Mesendoderm (in vitro differentiated cells): ENCODE data around the gene ATP13A5.

Source experiments
- DNase-seq: peaks from one replicate; pipeline ENCODE4 v3.0.0; 2013
- H2AK5ac ChIP-seq: 2 replicates; pipeline ENCODE4 v1.6.1; 2013; ENCODE audit warnings: low read length, inconsistent platforms
- H2BK120ac ChIP-seq: 2 replicates; pipeline ENCODE4 v1.6.1; 2013; ENCODE audit warnings: low read depth, mild to moderate bottlenecking, low read length, moderate library complexity, mixed read lengths
- H2BK15ac ChIP-seq: replicated peaks from 2 replicates; pipeline ENCODE4 v1.6.1; 2013; ENCODE audit warnings: low read depth, mild to moderate bottlenecking, moderate library complexity
- H2BK5ac ChIP-seq: 2 replicates; pipeline ENCODE4 v1.6.1; 2013; ENCODE audit warnings: low read length, inconsistent platforms
- H3K18ac ChIP-seq: 2 replicates; pipeline ENCODE4 v1.6.1; 2013; ENCODE audit warnings: mild to moderate bottlenecking, low read length, mixed read lengths
- H3K23ac ChIP-seq: one replicate; pipeline ENCODE4 v1.6.1; 2013; ENCODE audit warnings: low read length
- H3K27ac ChIP-seq: 2 replicates; pipeline ENCODE4 v1.5.1; 2013; ENCODE audit warnings: low read depth, mild to moderate bottlenecking, inconsistent platforms, low read length, moderate library complexity
- H3K27me3 ChIP-seq: 2 replicates; pipeline ENCODE4 v1.6.1; 2013; ENCODE audit warnings: low read length, control low read depth, mild to moderate bottlenecking, inconsistent platforms; ENCODE audit not compliant: insufficient read depth, poor library complexity
- H3K36me3 ChIP-seq: 2 replicates; pipeline ENCODE4 v1.6.1; 2013; ENCODE audit warnings: low read length, inconsistent platforms; ENCODE audit not compliant: control insufficient read depth, insufficient read depth
- H3K4ac ChIP-seq: one replicate; pipeline ENCODE4 v1.6.1; 2013; ENCODE audit warnings: low read depth, mild to moderate bottlenecking, low read length, moderate library complexity
- H3K4me1 ChIP-seq: 2 replicates; pipeline ENCODE4 v1.6.1; 2013; ENCODE audit warnings: low read depth, low read length, inconsistent platforms; ENCODE audit not compliant: control insufficient read depth
- H3K4me2 ChIP-seq: 2 replicates; pipeline ENCODE4 v1.6.1; 2013; ENCODE audit warnings: low read length
- H3K4me3 ChIP-seq: 2 replicates; pipeline ENCODE4 v1.5.1; 2013; ENCODE audit warnings: mild to moderate bottlenecking, low read length
- H3K56ac ChIP-seq: one replicate; pipeline ENCODE4 v1.6.1; 2013; ENCODE audit warnings: low read length
- H3K79me1 ChIP-seq: 2 replicates; pipeline ENCODE4 v1.6.1; 2013; ENCODE audit warnings: low read length, inconsistent platforms
- H3K79me2 ChIP-seq: 2 replicates; pipeline ENCODE4 v1.6.1; 2013; ENCODE audit warnings: mild to moderate bottlenecking, low read length; ENCODE audit not compliant: control insufficient read depth, insufficient read depth
- H3K9ac ChIP-seq: 2 replicates; pipeline ENCODE4 v1.6.1; 2013; ENCODE audit warnings: low read length, inconsistent platforms
- H4K5ac ChIP-seq: one replicate; pipeline ENCODE4 v1.6.1; 2013; ENCODE audit warnings: low read length
- H4K8ac ChIP-seq: one replicate; pipeline ENCODE4 v1.6.1; 2013; ENCODE audit warnings: low read depth, mild to moderate bottlenecking, control low read depth, low read length, moderate library complexity
- WGBS: extraction: QIAGEN DNeasy Blood & Tissue Kit; methylation state at CpG from one replicate; pipeline ENCODE4 v1.1.7; 2013; ENCODE audit warnings: low lambda C conversion rate, missing lambda C conversion rate; ENCODE audit not compliant: insufficient coverage; ENCODE audit errors: extremely low coverage; 5-methylcytosine and 5-hydroxymethylcytosine counted together

The ATP13A5 gene

DNA sequence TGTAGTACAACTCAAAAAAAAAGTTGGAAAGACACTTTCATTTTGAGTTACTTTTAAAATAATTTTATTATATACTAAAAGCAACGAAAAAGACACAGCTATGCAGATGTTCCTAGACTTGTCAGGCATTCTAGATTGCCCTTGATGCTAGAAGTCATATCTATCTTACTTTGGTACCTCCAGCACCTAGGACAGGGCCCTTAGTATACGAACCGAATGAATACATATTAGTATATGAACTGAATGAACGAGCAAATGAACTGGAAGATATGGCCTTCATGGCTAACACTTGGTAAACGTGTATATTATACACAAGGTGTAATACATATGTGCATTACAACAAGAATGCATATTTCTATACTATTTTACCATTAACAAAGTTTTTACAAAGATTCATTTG is 24.1 kb downstream of the ATP13A5 start:
- H3K79me1 ChIP-seq, result no peaks in the 10 kb centered on the region
- H2BK120ac ChIP-seq, result no peak overlapping the region
- no peak overlapping the region for H2BK5ac ChIP-seq

DNA sequence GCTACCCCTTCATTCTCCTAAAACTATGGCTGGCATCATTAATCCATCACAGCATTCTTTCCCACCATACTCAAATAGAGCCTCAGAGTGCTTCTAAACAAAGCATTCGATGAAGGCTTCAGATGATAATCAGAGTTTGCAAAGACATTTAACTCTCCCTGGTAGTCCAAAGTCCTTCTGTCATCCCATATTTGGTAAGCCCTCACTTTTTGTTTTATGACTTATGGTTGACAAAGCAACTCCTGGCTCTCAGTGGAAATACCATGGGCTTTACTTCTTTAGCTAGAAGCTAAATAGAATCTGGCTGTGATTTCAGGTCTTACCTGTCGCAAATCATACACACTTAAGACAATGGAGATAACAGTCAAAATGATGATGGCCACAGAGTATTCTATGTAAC is 27.8 kb downstream of the ATP13A5 start:
- Histone ChIP-seq H2BK120ac (no peak overlapping the region), H2BK15ac (no peak overlapping the region), H3K79me1 (no peaks in the 10 kb centered on the region), H3K18ac (no peak overlapping the region), H3K4me1 (peaks cover 3% of the 10 kb centered on the region), H2BK5ac (no peak overlapping the region), H3K9ac (no peak overlapping the region), H4K8ac (no peak overlapping the region), H3K56ac (no peak overlapping the region), H3K36me3 (no peaks in the 10 kb centered on the region), H3K27me3 (no peaks in the 10 kb centered on the region), H2AK5ac (no peak overlapping the region), H3K27ac (no peak overlapping the region), H4K5ac (no peak overlapping the region), H3K23ac (no peak overlapping the region), H3K4me3 (no peak overlapping the region), H3K4ac (no peak overlapping the region), H3K4me2 (no peak overlapping the region), H3K79me2 (no peaks in the 10 kb centered on the region)
- no peak for DNase-seq
- no CpG with 5 or more reads among the region's 2 CpGs for WGBS

More for the DNA sequence above, 24.1 kb downstream of the ATP13A5 start:
- Histone ChIP-seq H3K27ac (no peak overlapping the region), H3K18ac (no peak overlapping the region), H3K4me1 (peaks cover 2% of the 10 kb centered on the region), H2BK15ac (no peak overlapping the region), H3K27me3 (no peaks in the 10 kb centered on the region), H3K4me2 (no peak overlapping the region), H2AK5ac (no peak overlapping the region), H3K4me3 (no peak overlapping the region), H3K79me2 (no peaks in the 10 kb centered on the region), H3K56ac (no peak overlapping the region), H3K4ac (no peak overlapping the region), H3K36me3 (no peaks in the 10 kb centered on the region), H3K9ac (no peak overlapping the region), H3K23ac (no peak overlapping the region), H4K8ac (no peak overlapping the region), H4K5ac (no peak overlapping the region)
- no peak for DNase-seq
- no CpG with 5 or more reads among the region's 5 CpGs for WGBS

DNA sequence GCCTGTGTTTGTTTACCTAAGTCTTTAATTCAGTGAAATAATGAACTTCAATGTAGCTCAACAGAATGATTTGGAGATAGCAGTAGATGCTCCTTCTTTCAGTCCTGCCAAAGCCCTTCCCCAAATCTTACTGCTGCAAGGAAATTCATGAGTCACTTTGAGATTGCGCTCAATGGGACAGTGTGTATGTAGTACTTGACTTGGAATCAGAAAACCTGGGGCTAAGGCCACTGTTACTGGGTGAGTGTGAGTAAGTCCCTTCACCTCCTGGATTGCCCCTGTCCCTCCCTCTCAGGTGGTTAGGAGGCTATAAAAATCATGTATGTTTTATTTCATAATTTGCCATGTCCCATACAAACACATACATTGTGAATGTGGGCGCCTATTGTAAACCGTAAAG is 29.9 kb downstream of the ATP13A5 start:
- peaks cover 3% of the 10 kb centered on the region for H3K4me1 ChIP-seq
- H3K4me3 ChIP-seq, result no peak overlapping the region
- H3K18ac ChIP-seq, result no peak overlapping the region
- no peaks in the 10 kb centered on the region for H3K27me3 ChIP-seq
- no peak overlapping the region for H2BK120ac ChIP-seq
- no peak overlapping the region for H3K9ac ChIP-seq
- H2AK5ac ChIP-seq, result no peak overlapping the region
- no peak overlapping the region for H4K8ac ChIP-seq
- no peak overlapping the region for H2BK5ac ChIP-seq
- no peaks in the 10 kb centered on the region for H3K36me3 ChIP-seq
- no peaks in the 10 kb centered on the region for H3K79me1 ChIP-seq
- H3K56ac ChIP-seq, result no peak overlapping the region
- H3K27ac ChIP-seq, result no peak overlapping the region
- H4K5ac ChIP-seq, result no peak overlapping the region
- no peak overlapping the region for H3K4ac ChIP-seq
- H2BK15ac ChIP-seq, result no peak overlapping the region
- WGBS, result no CpG with 5 or more reads among the region's 3 CpGs
- no peak overlapping the region for H3K4me2 ChIP-seq
- no peak overlapping the region for H3K23ac ChIP-seq
- H3K79me2 ChIP-seq, result no peaks in the 10 kb centered on the region
- peak; percentile 21 for DNase-seq

DNA sequence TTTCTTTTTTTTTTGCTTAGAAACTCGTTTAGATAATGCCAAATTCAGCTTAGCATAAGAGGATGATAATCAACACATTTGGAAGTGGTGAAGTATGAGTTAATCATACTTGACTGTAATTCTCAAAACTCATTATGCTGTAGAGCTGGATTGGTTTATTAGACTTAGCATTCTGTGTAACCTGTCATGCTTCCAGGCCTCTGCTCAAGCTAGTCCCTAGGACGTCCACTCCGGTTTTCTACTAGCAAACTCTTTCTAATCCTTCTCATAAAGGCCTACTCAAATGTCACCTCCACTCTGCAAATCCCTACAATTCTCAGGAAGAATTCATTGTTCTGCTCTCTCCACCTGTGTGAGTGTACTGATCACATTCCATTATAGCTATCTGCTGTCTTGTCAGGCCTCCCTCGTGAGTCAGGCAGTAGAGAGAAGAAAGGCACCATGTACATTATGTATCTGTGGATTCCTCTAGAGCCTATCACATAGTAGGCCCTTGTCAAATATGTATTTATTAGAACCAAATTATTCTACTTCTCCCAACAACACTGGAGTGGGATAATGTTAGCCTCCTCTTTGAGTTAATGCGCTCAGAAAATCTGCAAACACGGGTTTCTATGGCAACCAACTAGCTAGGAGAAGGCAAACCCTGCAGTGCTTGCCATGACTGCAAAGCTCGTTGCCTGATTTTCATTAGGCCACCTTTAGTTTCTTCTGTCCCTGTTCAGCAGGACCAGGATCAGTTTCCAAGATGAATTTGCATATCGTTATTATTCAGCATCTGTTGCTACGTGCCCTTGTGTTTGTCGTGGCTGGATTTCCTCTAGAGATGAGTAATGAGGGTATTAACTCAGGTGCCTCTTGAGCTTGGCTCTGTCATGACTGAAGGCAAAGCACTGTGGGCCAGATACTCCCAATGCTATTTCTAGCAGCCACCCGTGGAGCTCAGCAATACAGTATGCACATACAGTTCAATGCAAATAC is 30.7 kb downstream of the ATP13A5 start:
- Histone ChIP-seq H2AK5ac (no peak overlapping the region), H3K4me2 (no peak overlapping the region), H3K79me2 (no peaks in the 10 kb centered on the region), H3K27me3 (no peaks in the 10 kb centered on the region), H2BK5ac (no peak overlapping the region), H2BK120ac (no peak overlapping the region), H3K4ac (no peak overlapping the region), H3K56ac (no peak overlapping the region), H3K18ac (no peak overlapping the region), H3K9ac (no peak overlapping the region), H3K4me3 (no peak overlapping the region), H3K27ac (no peak overlapping the region), H4K5ac (no peak overlapping the region), H3K4me1 (peaks cover 3% of the 10 kb centered on the region), H3K79me1 (no peaks in the 10 kb centered on the region), H3K23ac (no peak overlapping the region), H4K8ac (no peak overlapping the region), H3K36me3 (no peaks in the 10 kb centered on the region), H2BK15ac (no peak overlapping the region)
- no CpG with 5 or more reads among the region's 11 CpGs for WGBS
- peak; percentile 64 for DNase-seq

DNA sequence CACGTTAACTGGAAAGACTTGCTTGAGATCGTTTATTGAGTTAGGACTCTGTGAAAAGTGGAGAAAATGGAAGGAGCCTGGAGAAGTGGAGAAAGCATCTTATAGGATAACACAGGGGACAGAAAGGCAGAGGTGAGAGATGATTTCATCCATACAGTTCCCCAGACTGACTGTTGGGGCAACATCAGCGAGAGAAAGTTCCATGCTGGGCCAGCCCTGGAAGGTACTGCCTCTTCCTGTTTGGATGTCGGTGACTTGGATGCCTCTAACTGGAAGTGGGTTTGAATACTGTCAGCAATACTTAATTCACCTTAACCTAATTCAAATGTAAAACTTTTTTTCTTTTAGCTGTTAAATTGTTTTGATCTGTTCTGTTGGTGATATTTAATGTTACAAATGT is 32.3 kb downstream of the ATP13A5 start:
- H3K23ac ChIP-seq, result no peak overlapping the region
- H4K5ac ChIP-seq, result no peak overlapping the region
- no peak overlapping the region for H3K27ac ChIP-seq
- no peak overlapping the region for H3K56ac ChIP-seq
- no peak overlapping the region for H3K4me2 ChIP-seq
- H2BK5ac ChIP-seq, result no peak overlapping the region
- H3K18ac ChIP-seq, result no peak overlapping the region
- H2BK120ac ChIP-seq, result no peak overlapping the region
- H2AK5ac ChIP-seq, result no peak overlapping the region
- peak; percentile 68 for DNase-seq
- H3K79me2 ChIP-seq, result no peaks in the 10 kb centered on the region
- H3K36me3 ChIP-seq, result no peaks in the 10 kb centered on the region
- no CpG with 5 or more reads among the region's 4 CpGs for WGBS
- H3K4me3 ChIP-seq, result no peak overlapping the region
- H2BK15ac ChIP-seq, result no peak overlapping the region
- H3K4me1 ChIP-seq, result peaks cover 3% of the 10 kb centered on the region
- no peaks in the 10 kb centered on the region for H3K79me1 ChIP-seq
- H3K9ac ChIP-seq, result no peak overlapping the region
- no peak overlapping the region for H4K8ac ChIP-seq
- no peak overlapping the region for H3K4ac ChIP-seq
- H3K27me3 ChIP-seq, result no peaks in the 10 kb centered on the region
